ENCODE results near the gene RPL36A. TPM values are rescaled to one million over a fixed set of nuclear protein-coding genes. Genes with fewer than 3 reads are reported as not detected.

The RPL36A gene
- total and polyA plus RNA-seq, 9 of the 15 experiments (the other 6 are each of a cell fraction or from before 2014, with no cell fraction given), result 412 to 4,539 (median 3,209) TPM

- TF ChIP-seq EZH2 (IDR thresholded peaks at IDR 0.05; ENCODE audit: borderline replicate concordance, low read depth, low read length) (no peak), ZC3H4 (CRISPR knock-in tag; IDR thresholded peaks at IDR 0.05; ENCODE audit: borderline replicate concordance) (no peak), HBP1 (CRISPR knock-in tag; IDR thresholded peaks at IDR 0.05) (no peak), ZNF583 (CRISPR knock-in tag; IDR thresholded peaks at IDR 0.05) (no peak), POLR2AphosphoS2 (IDR thresholded peaks at IDR 0.05; ENCODE audit: low read length) (no peak), CHAMP1 (IDR thresholded peaks at IDR 0.05) (no peak), USF1 (CRISPR knock-in tag; IDR thresholded peaks at IDR 0.05) (peak; percentile 89), TBP (optimal IDR thresholded peaks at IDR 0.05; ENCODE audit: low read depth, low read length) (no peak), HNRNPUL1 (IDR thresholded peaks at IDR 0.05; ENCODE audit: low read length) (no peak), ZNF778 (CRISPR knock-in tag; IDR thresholded peaks at IDR 0.05) (no peak), SPI1 (IDR thresholded peaks at IDR 0.05; ENCODE audit: borderline replicate concordance, low read depth, low read length) (no peak), ZNF175 (CRISPR knock-in tag; IDR thresholded peaks at IDR 0.05; ENCODE audit: low read depth) (no peak), MBD1 (CRISPR knock-in tag; IDR thresholded peaks at IDR 0.05) (no peak), CREB3L1 (IDR thresholded peaks at IDR 0.05; ENCODE audit: borderline replicate concordance, low read depth) (no peak), TFAM (CRISPR knock-in tag; conservative IDR thresholded peaks at IDR 0.05) (no peak), NCOA6 (IDR thresholded peaks at IDR 0.05) (no peak), DMBX1 (CRISPR knock-in tag; IDR thresholded peaks at IDR 0.05; ENCODE audit: borderline replicate concordance) (no peak), FOXM1 (IDR thresholded peaks at IDR 0.05; ENCODE audit: low read depth) (no peak), FOXM1 (CRISPR knock-in tag; IDR thresholded peaks at IDR 0.05; ENCODE audit: low read depth) (no peak), SMAD2 (IDR thresholded peaks at IDR 0.05; ENCODE audit: low read depth, low read length) (no peak), FUS (optimal IDR thresholded peaks at IDR 0.05; ENCODE audit: low read depth, low read length) (no peak), EWSR1 (IDR thresholded peaks at IDR 0.05; ENCODE audit: borderline replicate concordance, low read depth, partially characterized antibody) (no peak)
Measured at GRCh38 chrX:101348452-101349192, 42.2 kb upstream of the RPL36A start, which contains the start of gene TIMM8A (continued).

Data from K562 (cell line).